ENCODE measurements around the gene HIP1. TPM values are rescaled to one million over a fixed set of nuclear protein-coding genes. Genes with fewer than 3 reads are reported as not detected.

HIP1 gene
- total RNA-seq, 2 experiments from 2014 or later = 2.2 to 2.8 TPM

Other genes starting within 250 kb of the HIP1 start
- not detected for gene SPDYE5, start 246.6 kb downstream of the HIP1 start, total RNA-seq
- gene CCL26, start 33.3 kb upstream of the HIP1 start, total RNA-seq = not detected
- gene CCL24, start 74.9 kb upstream of the HIP1 start, total RNA-seq = not detected
- gene RHBDD2, start 140.1 kb upstream of the HIP1 start, total RNA-seq = 10 to 100 TPM; 21.1 to 21.8 TPM
- 10 to 100 TPM; 29.9 to 37.1 TPM for gene POR, start 176.2 kb upstream of the HIP1 start, total RNA-seq